Activated T-cell treated with anti-CD3 and anti-CD28 coated beads, Interleukin-2, amount 50 U/mL, for 4 hours (primary cell): ENCODE measurements around the gene METTL9. TPM values are rescaled to one million over a fixed set of nuclear protein-coding genes. Genes with fewer than 3 reads are reported as not detected.
A peak's percentile ranks its signal among the peaks of the same experiment; 100 is the strongest.
"Not testable (repeated sequence)": the region's sequence is repeated elsewhere in the genome, so short reads cannot be mapped to it uniquely, and the experiment has no call there.

Experiments
- ATAC-seq, 2 donors: fragments of 200-7000 bp; cut with Tn5 transposase; one replicate each; pipeline ENCODE4 v1.10.0; 2021
- DNase-seq: peaks from one replicate; pipeline ENCODE4 v3.0.0-alpha.2; 2020
- H3K27me3 Mint-ChIP-seq: one replicate; pipeline ENCODE4 v1.8.0; 2021; ENCODE audit warnings: low read depth, mixed read lengths
- H3K36me3 Mint-ChIP-seq: one replicate; pipeline ENCODE4 v1.8.0; 2022; ENCODE audit warnings: mixed read lengths; ENCODE audit not compliant: insufficient read depth
- H3K4me1 Mint-ChIP-seq: one replicate; pipeline ENCODE4 v1.8.0; 2021; ENCODE audit warnings: low read depth, mixed read lengths
- H3K4me3 Mint-ChIP-seq: one replicate; pipeline ENCODE4 v1.8.0; 2021; ENCODE audit warnings: mild to moderate bottlenecking, moderate library complexity, mixed read lengths
- H3K9me3 Mint-ChIP-seq: one replicate; pipeline ENCODE4 v1.8.0; 2021; ENCODE audit warnings: mixed read lengths
- total RNA-seq, 3 donors: library from RNA; stranded (reverse); gene quantifications; one replicate each; pipeline ENCODE4 v1.2.1, GENCODE V29; 2021

METTL9 gene
- total RNA-seq, 3 donors from 2014 or later = 66.4 to 75.8 (median 69.3) TPM

- peaks cover 27% of the 10 kb centered on the region for H3K4me1 Mint-ChIP-seq
- H3K27me3 Mint-ChIP-seq = no peaks in the 10 kb centered on the region
- H3K4me3 Mint-ChIP-seq = no peak overlapping the region
- no peak for DNase-seq
- no peak for ATAC-seq
- no peaks in the 10 kb centered on the region for H3K9me3 Mint-ChIP-seq
- peaks cover 37% of the 10 kb centered on the region for H3K36me3 Mint-ChIP-seq
Observed at GRCh38 chr16:21628772-21629171, 29.4 kb downstream of the METTL9 start.

DNA sequence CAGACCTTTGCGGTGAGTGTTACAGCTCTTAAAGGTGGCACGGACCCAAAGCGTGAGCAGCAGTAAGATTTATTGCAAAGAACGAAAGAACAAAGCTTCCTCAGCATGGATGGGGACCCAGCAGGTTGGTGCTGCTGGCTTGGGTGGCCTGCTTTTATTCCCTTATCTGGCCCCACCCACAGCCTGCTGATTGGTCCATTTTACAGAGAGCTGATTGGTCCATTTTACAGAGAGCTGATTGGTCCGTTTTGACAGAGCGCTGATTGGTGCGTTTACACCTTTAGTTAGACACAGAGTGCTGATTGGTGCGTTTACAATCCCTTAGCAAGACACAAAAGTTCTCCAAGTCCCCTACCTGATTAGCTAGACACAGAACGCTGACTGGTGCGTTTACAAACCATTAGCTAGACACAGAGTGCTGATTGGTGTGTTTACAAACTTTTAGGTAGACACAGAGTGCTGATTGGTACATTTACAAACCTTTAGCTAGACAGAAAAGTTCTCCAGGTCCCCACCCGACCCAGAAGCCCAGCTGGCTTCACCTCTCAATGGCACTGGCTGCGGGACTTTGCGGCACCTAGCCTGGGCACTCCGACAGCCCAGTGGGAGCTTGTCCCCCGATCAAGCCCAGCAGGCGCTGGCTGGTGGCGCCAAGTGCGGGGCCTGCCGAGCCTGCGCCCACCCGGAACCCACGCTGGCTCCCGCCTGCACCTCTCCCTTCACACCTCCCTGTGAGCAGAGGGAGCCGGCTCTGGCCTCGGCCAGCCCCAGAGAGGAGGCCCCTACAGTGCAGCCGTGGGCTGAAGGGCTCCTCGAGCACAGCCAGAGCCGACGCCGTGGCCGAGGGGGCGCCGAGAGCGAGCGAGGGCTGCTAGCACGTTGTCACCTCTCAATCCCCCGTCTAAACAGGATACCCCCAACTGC, 30.5 kb downstream of the METTL9 start:
- DNase-seq, H3K9me3 Mint-ChIP-seq, H3K27me3 Mint-ChIP-seq, H3K4me3 Mint-ChIP-seq, ATAC-seq: not testable (repeated sequence)
- peaks cover 35% of the 10 kb centered on the region for H3K36me3 Mint-ChIP-seq
- H3K4me1 Mint-ChIP-seq = peaks cover 23% of the 10 kb centered on the region

GRCh38 chr16:21630866-21631265, 31.5 kb downstream of the METTL9 start:
- not testable (repeated sequence) for H3K4me3 Mint-ChIP-seq, DNase-seq, H3K27me3 Mint-ChIP-seq, ATAC-seq, H3K9me3 Mint-ChIP-seq
- Mint-ChIP-seq H3K36me3 (peaks cover 39% of the 10 kb centered on the region), H3K4me1 (peaks cover 17% of the 10 kb centered on the region)

DNA sequence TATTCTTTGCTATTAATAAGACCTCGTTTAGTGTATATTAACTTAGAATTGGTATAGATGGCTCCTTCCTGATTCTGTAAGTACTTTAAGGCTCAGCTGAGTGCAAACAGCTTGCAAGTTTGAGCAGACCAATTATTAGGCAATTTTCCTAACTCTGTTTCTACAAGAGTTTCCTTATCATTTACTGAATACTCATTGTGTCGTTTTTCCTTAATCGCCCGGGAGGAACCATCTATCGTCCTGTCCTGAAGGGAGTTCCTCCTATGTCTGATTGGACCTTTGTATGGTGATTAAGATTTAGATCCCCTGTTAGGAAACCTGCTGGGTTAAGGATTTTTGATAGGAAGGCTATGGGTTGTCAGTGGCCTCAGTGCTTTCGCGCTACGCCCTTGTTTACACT, 32.0 kb downstream of the METTL9 start:
- DNase-seq, H3K4me3 Mint-ChIP-seq, H3K9me3 Mint-ChIP-seq, H3K27me3 Mint-ChIP-seq, ATAC-seq: not testable (repeated sequence)
- Mint-ChIP-seq H3K4me1 (peaks cover 14% of the 10 kb centered on the region), H3K36me3 (peaks cover 40% of the 10 kb centered on the region)

DNA sequence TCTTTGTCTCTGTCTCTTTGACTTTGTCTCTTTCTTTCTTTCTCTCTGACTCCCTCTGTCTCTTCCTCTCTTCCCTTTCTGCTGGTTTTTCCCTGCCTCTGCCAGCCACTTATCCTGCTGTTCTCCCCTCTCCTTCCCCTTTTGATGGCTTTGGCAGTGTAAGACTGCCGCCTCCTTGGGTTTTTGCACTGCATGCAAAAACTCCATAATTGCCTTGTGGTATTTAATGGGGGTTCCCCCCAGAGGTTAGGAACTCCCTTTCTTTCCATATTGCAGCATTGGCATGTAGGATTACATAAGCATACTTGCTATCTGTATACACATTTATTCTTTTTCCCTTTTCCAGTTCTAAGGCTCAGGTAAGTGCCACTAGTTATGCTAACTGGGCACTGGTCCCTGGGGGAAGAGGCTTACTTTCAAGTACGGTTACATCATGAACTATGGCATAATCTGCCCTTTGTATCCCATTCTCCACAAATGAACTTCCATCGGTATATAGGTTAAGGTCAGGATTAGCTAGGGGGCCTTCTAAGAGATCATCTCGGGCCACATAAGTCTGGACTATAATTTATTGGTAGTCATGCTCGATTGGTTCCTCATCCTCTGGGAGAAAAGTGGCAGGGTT, 32.7 kb downstream of the METTL9 start:
- peaks cover 35% of the 10 kb centered on the region for H3K36me3 Mint-ChIP-seq
- not testable (repeated sequence) for DNase-seq

GRCh38 chr16:21634216-21634615, 34.8 kb downstream of the METTL9 start:
- DNase-seq (no peak), ATAC-seq (no peak)
- Mint-ChIP-seq H3K36me3 (peaks cover 20% of the 10 kb centered on the region), H3K4me3 (no peak overlapping the region), H3K9me3 (no peaks in the 10 kb centered on the region), H3K4me1 (peaks cover 24% of the 10 kb centered on the region), H3K27me3 (no peaks in the 10 kb centered on the region)

More for the DNA sequence above, 32.7 kb downstream of the METTL9 start:
- not testable (repeated sequence) for H3K27me3 Mint-ChIP-seq, H3K4me1 Mint-ChIP-seq, ATAC-seq, H3K4me3 Mint-ChIP-seq, H3K9me3 Mint-ChIP-seq

- H3K4me3 Mint-ChIP-seq, ATAC-seq, DNase-seq, H3K27me3 Mint-ChIP-seq, H3K9me3 Mint-ChIP-seq: not testable (repeated sequence)
- Mint-ChIP-seq H3K36me3 (peaks cover 15% of the 10 kb centered on the region), H3K4me1 (peaks cover 26% of the 10 kb centered on the region)
Observed at GRCh38 chr16:21635694-21636093, 36.3 kb downstream of the METTL9 start.

GRCh38 chr16:21637032-21637968, 37.9 kb downstream of the METTL9 start:
- no peaks in the 10 kb centered on the region for H3K27me3 Mint-ChIP-seq
- no peak overlapping the region for H3K4me3 Mint-ChIP-seq
- no peak for ATAC-seq
- peaks cover 15% of the 10 kb centered on the region for H3K36me3 Mint-ChIP-seq
- DNase-seq = no peak
- peaks cover 25% of the 10 kb centered on the region for H3K4me1 Mint-ChIP-seq
- no peaks in the 10 kb centered on the region for H3K9me3 Mint-ChIP-seq

GRCh38 chr16:21638573-21638975, 39.2 kb downstream of the METTL9 start:
- H3K4me3 Mint-ChIP-seq = no peak overlapping the region
- peak; percentile 89 to 91 for ATAC-seq

DNA sequence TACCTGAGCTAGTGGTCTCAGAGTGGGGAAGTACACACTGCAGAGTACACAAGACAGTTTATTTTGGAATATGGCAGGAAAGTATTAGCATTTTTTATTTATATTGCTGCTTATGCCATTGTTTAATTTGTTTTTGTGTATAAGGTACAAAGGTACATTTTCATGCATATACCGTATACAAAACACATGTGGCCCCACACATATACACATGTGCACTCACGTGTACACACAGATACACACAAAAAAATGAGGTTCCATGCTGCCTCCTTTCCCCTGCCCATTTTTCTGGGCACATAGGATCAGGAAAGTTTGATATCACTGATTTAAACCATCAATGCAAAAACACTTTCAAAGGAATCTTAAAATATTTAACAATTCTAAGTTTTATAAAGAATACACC, 40.1 kb downstream of the METTL9 start:
- Mint-ChIP-seq H3K36me3 (peaks cover 15% of the 10 kb centered on the region), H3K27me3 (no peaks in the 10 kb centered on the region), H3K4me1 (peaks cover 33% of the 10 kb centered on the region), H3K9me3 (no peaks in the 10 kb centered on the region), H3K4me3 (no peak overlapping the region)
- no peak for ATAC-seq
- no peak for DNase-seq

More at GRCh38 chr16:21638573-21638975, 39.2 kb downstream of the METTL9 start:
- H3K4me1 Mint-ChIP-seq = peaks cover 25% of the 10 kb centered on the region
- H3K27me3 Mint-ChIP-seq = no peaks in the 10 kb centered on the region
- H3K9me3 Mint-ChIP-seq = no peaks in the 10 kb centered on the region
- no peak for DNase-seq
- H3K36me3 Mint-ChIP-seq = peaks cover 15% of the 10 kb centered on the region

DNA sequence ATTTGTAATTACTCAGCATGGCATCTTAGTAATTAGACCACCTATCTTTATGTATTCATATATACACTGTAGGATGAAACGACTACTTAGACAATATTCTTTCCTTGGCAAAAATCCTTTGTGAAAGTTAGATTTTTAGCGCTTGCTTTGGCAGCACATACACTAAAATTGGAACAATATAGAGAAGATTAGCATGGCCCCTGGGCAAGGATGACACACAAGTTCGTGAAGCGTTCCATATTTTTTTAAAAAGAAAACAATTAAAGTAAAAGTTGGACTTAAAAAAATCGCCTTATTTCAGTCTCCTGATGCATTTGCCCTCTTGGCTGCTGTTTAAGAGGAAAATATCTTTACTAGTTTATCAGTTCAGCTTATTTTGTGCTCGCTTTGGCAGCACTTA, 42.5 kb downstream of the METTL9 start:
- H3K9me3 Mint-ChIP-seq = no peaks in the 10 kb centered on the region
- ATAC-seq (no peak), DNase-seq (no peak)
- H3K27me3 Mint-ChIP-seq = no peaks in the 10 kb centered on the region
- no peak overlapping the region for H3K4me3 Mint-ChIP-seq
- peaks cover 52% of the 10 kb centered on the region for H3K4me1 Mint-ChIP-seq
- H3K36me3 Mint-ChIP-seq = peaks cover 2% of the 10 kb centered on the region

DNA sequence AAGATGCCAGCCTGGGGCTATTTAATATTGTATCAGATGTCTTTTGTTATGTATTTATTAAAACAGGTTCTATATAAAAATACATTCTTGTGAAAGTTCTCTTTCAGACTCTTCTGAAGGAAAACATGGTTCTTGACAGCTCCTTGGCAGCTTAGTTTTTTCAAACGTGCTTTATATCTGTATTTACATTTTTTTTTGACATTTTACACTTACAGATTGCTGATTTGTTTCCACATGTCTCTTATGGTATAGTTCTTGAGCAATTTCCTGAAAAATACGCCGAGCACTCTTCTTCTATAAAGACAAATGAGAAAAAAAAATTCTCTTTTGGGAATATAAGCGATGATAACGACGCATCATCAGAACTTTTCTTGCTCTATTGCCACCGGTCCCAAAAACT, 43.5 kb downstream of the METTL9 start:
- Mint-ChIP-seq H3K4me1 (peaks cover 56% of the 10 kb centered on the region), H3K27me3 (no peaks in the 10 kb centered on the region), H3K36me3 (no peaks in the 10 kb centered on the region), H3K4me3 (no peak overlapping the region), H3K9me3 (no peaks in the 10 kb centered on the region)
- DNase-seq = no peak
- ATAC-seq = no peak

DNA sequence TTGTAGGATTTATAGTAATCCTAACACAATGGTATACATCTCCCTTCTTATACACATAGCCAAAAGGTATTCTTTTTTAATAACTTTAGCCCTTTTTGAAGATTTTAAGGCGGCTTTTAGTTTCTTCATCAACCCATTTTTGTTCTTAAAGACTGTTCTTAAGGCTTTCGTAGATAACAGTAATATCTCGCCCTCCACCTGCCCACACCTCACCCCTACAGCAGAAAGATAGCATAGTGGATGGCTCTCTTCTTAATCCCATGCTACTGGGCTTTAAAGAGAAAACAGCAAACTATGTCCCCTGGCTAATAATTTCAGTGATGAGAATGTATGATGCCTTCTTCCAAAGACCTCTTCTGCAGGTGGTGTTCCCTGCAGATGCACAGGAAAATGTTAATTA, 44.4 kb downstream of the METTL9 start:
- H3K36me3 Mint-ChIP-seq = no peaks in the 10 kb centered on the region
- H3K4me1 Mint-ChIP-seq = peaks cover 56% of the 10 kb centered on the region
- DNase-seq = no peak
- ATAC-seq = no peak
- H3K4me3 Mint-ChIP-seq = no peak overlapping the region
- H3K9me3 Mint-ChIP-seq = no peaks in the 10 kb centered on the region
- H3K27me3 Mint-ChIP-seq = no peaks in the 10 kb centered on the region

DNA sequence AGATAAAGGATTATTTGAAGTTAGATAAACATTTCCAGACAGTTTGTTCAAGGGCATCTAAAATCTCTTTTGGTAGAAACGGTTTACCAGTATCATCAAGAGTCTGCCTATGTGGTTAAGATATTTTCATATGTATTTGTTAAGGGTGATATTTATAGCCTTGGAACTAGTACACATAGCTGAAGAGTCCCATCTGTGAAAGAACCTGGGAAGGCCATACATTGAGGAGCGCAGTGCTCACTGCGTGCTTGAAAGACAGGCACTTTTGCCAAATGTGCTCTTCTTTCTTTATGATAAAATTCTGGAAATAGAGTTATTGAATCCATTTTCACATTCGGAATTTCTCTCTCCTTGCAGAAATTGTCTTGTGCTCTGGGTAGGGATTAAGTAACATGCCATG, 45.3 kb downstream of the METTL9 start:
- peaks cover 54% of the 10 kb centered on the region for H3K4me1 Mint-ChIP-seq
- no peaks in the 10 kb centered on the region for H3K9me3 Mint-ChIP-seq
- no peaks in the 10 kb centered on the region for H3K36me3 Mint-ChIP-seq
- ATAC-seq (no peak), DNase-seq (no peak)
- H3K27me3 Mint-ChIP-seq = no peaks in the 10 kb centered on the region
- peak overlapping the region; percentile 77 for H3K4me3 Mint-ChIP-seq
